ENCODE measurements around the gene KRTAP23-1. TPM values are rescaled to one million over a fixed set of nuclear protein-coding genes. Genes with fewer than 3 reads are reported as not detected.

The KRTAP23-1 gene
- polyA plus RNA-seq, 2 of the 4 experiments (the other 2 are of a cell fraction) = not detected

GRCh38 chr21:30354308-30355005 is 6.1 kb upstream of the KRTAP23-1 start:
- no peak overlapping the region for H3K4me2 ChIP-seq
- POLR2A ChIA-PET = no interaction called here
- ATAC-seq = no peak
- TF ChIP-seq JUNB (IDR thresholded peaks at IDR 0.05) (no peak), CHD4 (IDR thresholded peaks at IDR 0.05; ENCODE audit: borderline replicate concordance) (no peak), RARB (CRISPR knock-in tag; IDR thresholded peaks at IDR 0.05) (no peak), TFCP2L1 (CRISPR knock-in tag; IDR thresholded peaks at IDR 0.05) (no peak), POLR2AphosphoS2 (conservative IDR thresholded peaks at IDR 0.05; ENCODE audit: low read length) (no peak), SREBF2 (IDR thresholded peaks at IDR 0.05) (no peak), HEYL (CRISPR knock-in tag; IDR thresholded peaks at IDR 0.05) (no peak), MYC (IDR thresholded peaks at IDR 0.05; ENCODE audit: borderline replicate concordance, low read length) (no peak), CBX2 (IDR thresholded peaks at IDR 0.05; ENCODE audit: borderline replicate concordance, low read depth) (no peak), REST (IDR thresholded peaks at IDR 0.05) (no peak), FOSL2 (IDR thresholded peaks at IDR 0.05) (no peak), FOSL2 (CRISPR knock-in tag; IDR thresholded peaks at IDR 0.05) (no peak), MAZ (IDR thresholded peaks at IDR 0.05; ENCODE audit: borderline replicate concordance, low read depth, low read length) (no peak)
- TF ChIP-seq, protein P1, sequence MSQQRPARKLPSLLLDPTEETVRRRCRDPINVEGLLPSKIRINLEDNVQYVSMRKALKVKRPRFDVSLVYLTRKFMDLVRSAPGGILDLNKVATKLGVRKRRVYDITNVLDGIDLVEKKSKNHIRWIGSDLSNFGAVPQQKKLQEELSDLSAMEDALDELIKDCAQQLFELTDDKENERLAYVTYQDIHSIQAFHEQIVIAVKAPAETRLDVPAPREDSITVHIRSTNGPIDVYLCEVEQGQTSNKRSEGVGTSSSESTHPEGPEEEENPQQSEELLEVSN (IDR thresholded peaks at IDR 0.05; ENCODE audit: borderline replicate concordance, low read depth) = no peak
- TF ChIP-seq, protein P2, sequence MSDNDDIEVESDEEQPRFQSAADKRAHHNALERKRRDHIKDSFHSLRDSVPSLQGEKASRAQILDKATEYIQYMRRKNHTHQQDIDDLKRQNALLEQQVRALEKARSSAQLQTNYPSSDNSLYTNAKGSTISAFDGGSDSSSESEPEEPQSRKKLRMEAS (IDR thresholded peaks at IDR 0.05) = no peak
- TF ChIP-seq, protein P3, sequence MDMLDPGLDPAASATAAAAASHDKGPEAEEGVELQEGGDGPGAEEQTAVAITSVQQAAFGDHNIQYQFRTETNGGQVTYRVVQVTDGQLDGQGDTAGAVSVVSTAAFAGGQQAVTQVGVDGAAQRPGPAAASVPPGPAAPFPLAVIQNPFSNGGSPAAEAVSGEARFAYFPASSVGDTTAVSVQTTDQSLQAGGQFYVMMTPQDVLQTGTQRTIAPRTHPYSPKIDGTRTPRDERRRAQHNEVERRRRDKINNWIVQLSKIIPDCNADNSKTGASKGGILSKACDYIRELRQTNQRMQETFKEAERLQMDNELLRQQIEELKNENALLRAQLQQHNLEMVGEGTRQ (IDR thresholded peaks at IDR 0.05) = no peak
- TF ChIP-seq, protein P4, sequence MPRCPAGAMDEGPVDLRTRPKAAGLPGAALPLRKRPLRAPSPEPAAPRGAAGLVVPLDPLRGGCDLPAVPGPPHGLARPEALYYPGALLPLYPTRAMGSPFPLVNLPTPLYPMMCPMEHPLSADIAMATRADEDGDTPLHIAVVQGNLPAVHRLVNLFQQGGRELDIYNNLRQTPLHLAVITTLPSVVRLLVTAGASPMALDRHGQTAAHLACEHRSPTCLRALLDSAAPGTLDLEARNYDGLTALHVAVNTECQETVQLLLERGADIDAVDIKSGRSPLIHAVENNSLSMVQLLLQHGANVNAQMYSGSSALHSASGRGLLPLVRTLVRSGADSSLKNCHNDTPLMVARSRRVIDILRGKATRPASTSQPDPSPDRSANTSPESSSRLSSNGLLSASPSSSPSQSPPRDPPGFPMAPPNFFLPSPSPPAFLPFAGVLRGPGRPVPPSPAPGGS (IDR thresholded peaks at IDR 0.05) = no peak
- no peak for DNase-seq (ENCODE audit: low read depth in 1 of 2, low spot score in 1 of 2)
- 6% methylated on average over 1 of the region's 1 CpG for WGBS (ENCODE audit: missing lambda C conversion rate)
- H3K4me3 ChIP-seq = no peak overlapping the region
- no peak for FAIRE-seq
- no peaks in the 10 kb centered on the region for H3K9me3 ChIP-seq
- H3K27ac ChIP-seq = no peak overlapping the region
- CTCF ChIA-PET = no interaction called here
- H3K4me1 ChIP-seq = no peaks in the 10 kb centered on the region

DNA sequence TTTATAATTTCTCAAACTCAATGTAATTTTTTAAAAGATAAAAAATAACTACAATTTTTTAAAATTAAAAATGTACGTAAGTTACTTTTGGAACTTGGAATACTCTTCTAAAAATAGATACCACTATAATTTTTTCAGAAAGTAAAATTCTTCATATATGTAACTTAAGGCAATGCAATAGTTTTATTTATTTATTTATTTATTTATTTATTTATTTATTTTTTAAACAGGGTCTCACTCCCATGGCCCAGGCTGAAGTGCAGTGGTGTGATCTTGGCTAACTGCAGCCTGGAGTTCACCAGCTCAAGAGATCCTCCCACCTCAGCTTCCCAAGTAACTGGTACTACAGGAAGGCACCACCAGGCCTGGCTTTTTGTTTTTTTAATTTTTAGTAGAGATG is 3.1 kb upstream of the KRTAP23-1 start:
- TF ChIP-seq CBX8 (IDR thresholded peaks at IDR 0.05) (no peak), TFCP2L1 (CRISPR knock-in tag; IDR thresholded peaks at IDR 0.05) (no peak), BHLHE40 (IDR thresholded peaks at IDR 0.05; ENCODE audit: low read depth, low read length) (no peak), ATOH8 (CRISPR knock-in tag; IDR thresholded peaks at IDR 0.05; ENCODE audit: low read depth) (no peak), ESRRA (IDR thresholded peaks at IDR 0.05; ENCODE audit: borderline replicate concordance, low read length) (no peak), ZNF302 (CRISPR knock-in tag; IDR thresholded peaks at IDR 0.05) (no peak), ZFP36 (IDR thresholded peaks at IDR 0.05; ENCODE audit: borderline replicate concordance, partially characterized antibody) (no peak)
- TF ChIP-seq, protein P3 (IDR thresholded peaks at IDR 0.05) = no peak
- TF ChIP-seq, protein P1 (IDR thresholded peaks at IDR 0.05; ENCODE audit: borderline replicate concordance, low read depth) = no peak
- ChIA-PET POLR2A (no interaction called here), CTCF (no interaction called here)
- H3K27ac ChIP-seq = no peak overlapping the region
- no peaks in the 10 kb centered on the region for H3K4me1 ChIP-seq
- DNase-seq (ENCODE audit: low read depth in 1 of 2, low spot score in 1 of 2) (no peak), ATAC-seq (no peak), FAIRE-seq (no peak)
- WGBS (ENCODE audit: missing lambda C conversion rate) = 41% methylated on average over 1 of the region's 1 CpG
- H3K4me2 ChIP-seq = no peak overlapping the region
- no peaks in the 10 kb centered on the region for H3K9me3 ChIP-seq
- H3K4me3 ChIP-seq = no peak overlapping the region
